Activated T-cell treated with anti-CD3 and anti-CD28 coated beads for 24 hours (primary cell): Measurements from ENCODE around the gene NT5DC4.

Source experiments
- DNase-seq: peaks from one replicate; pipeline ENCODE4 v3.0.0-alpha.2; 2020; ENCODE audit warnings: low read depth

The NT5DC4 gene

GRCh38 chr2:112754564-112754963 lies 33.7 kb downstream of the NT5DC4 start:
- no peak for DNase-seq

GRCh38 chr2:112755444-112755843 lies 34.6 kb downstream of the NT5DC4 start:
- no peak for DNase-seq

- no peak for DNase-seq
Measured at GRCh38 chr2:112756207-112756606, 35.4 kb downstream of the NT5DC4 start.

GRCh38 chr2:112757265-112757664 lies 36.4 kb downstream of the NT5DC4 start:
- DNase-seq: no peak

- DNase-seq: no peak
Measured at GRCh38 chr2:112758711-112759110, 37.9 kb downstream of the NT5DC4 start.

- no peak for DNase-seq
Measured at GRCh38 chr2:112760149-112760548, 39.3 kb downstream of the NT5DC4 start.

- DNase-seq: no peak
Measured at GRCh38 chr2:112762276-112762675, 41.5 kb downstream of the NT5DC4 start.

GRCh38 chr2:112764071-112765044 lies 43.5 kb downstream of the NT5DC4 start, which contains the start of gene CKAP2L:
Gene CKAP2L, minus strand, starts transcription at chr2:112764609. Its CDS starts 11 bp downstream, at chr2:112764598.
- peak; percentile 94 for DNase-seq

GRCh38 chr2:112765251-112765650 lies 44.4 kb downstream of the NT5DC4 start:
- no peak for DNase-seq

- no peak for DNase-seq
Measured at GRCh38 chr2:112767693-112768330, 47.0 kb downstream of the NT5DC4 start.

GRCh38 chr2:112768432-112768831 lies 47.6 kb downstream of the NT5DC4 start:
- DNase-seq: no peak

- no peak for DNase-seq
Measured at GRCh38 chr2:112772322-112772721, 51.5 kb downstream of the NT5DC4 start.

GRCh38 chr2:112772911-112773475 lies 52.2 kb downstream of the NT5DC4 start:
- DNase-seq: no peak

GRCh38 chr2:112773556-112773955 lies 52.7 kb downstream of the NT5DC4 start:
- DNase-seq: no peak

GRCh38 chr2:112774536-112775285 lies 53.9 kb downstream of the NT5DC4 start:
- DNase-seq: no peak

GRCh38 chr2:112776113-112776512 lies 55.3 kb downstream of the NT5DC4 start:
- DNase-seq: no peak

GRCh38 chr2:112777036-112777435 lies 56.2 kb downstream of the NT5DC4 start:
- no peak for DNase-seq

GRCh38 chr2:112779598-112779997 lies 58.8 kb downstream of the NT5DC4 start:
- no peak for DNase-seq

- DNase-seq: no peak
Measured at GRCh38 chr2:112782234-112782799, 61.5 kb downstream of the NT5DC4 start.

- no peak for DNase-seq
Measured at GRCh38 chr2:112783187-112783714, 62.4 kb downstream of the NT5DC4 start.
